NCI-H510A treated with DMSO at 0.1 percent for 48 hours (cell line): Measurements from ENCODE around the gene ENTPD1.
"Not testable (repeated sequence)": the region's sequence is repeated elsewhere in the genome, so short reads cannot be mapped to it uniquely, and the experiment has no call there.

Experiments used
- DNase-seq: peaks from one replicate; lab custom pipeline; 2025; lab: John Stamatoyannopoulos, UW

Gene ENTPD1

DNA sequence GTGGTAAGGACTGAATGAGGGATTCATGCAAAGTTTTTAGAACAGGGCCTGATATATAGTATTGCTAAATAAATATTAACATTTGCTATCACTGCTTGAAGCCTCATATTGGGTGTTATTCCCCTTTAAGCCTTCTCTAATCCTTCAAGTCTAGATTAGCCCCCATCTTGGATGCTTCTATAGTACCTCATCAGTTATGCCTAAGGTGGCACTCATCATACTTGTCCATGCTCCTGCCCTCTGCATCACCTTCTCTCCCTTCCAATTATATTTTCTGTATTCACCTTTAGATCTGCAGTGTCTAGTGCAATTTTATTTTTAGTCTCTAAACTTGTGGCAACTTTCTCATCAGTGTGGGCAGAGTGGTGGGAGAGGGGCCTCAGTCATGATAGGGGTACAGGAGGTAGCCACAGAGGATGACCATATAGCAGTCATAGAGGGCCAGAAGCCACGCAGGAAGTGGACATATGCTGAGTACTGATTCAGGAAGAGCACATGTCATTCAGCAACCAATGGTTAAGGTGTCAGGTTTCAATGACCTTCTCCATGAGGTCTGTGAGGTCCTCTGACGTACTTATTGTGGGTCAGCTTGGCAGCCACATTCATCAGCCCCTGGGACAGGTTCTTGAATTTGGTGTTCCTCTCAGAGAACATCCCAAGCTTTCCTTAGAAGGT is 2.5 kb downstream of the ENTPD1 start:
- DNase-seq = peak; percentile 18

DNA sequence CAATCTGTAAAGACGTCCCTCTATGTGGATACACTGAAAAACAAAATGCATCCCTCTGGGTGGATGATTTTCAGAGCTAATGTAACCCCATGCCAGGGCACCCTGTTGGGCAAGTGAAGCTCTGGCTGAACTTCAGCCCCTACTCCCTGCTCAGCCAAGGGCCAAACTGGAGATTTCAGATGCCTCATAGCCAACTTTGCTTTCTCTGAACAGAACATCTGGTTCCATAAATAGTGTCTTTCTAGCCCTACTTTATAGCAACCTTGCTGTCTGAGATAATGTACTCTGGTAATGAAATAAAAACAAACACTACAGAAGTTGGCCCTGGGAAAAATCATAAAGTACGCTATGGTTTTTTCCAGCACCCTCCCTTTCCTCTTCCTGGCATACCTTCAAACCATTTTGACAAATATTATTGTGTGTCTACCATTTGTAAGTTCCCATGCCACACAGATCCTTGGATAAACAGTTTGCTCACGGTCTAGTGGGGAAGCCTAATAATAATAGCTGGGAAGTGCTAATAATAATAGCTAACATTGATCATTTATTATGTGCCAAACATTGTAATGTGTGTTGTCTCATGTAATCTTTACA is 3.4 kb downstream of the ENTPD1 start:
- DNase-seq = no peak

DNA sequence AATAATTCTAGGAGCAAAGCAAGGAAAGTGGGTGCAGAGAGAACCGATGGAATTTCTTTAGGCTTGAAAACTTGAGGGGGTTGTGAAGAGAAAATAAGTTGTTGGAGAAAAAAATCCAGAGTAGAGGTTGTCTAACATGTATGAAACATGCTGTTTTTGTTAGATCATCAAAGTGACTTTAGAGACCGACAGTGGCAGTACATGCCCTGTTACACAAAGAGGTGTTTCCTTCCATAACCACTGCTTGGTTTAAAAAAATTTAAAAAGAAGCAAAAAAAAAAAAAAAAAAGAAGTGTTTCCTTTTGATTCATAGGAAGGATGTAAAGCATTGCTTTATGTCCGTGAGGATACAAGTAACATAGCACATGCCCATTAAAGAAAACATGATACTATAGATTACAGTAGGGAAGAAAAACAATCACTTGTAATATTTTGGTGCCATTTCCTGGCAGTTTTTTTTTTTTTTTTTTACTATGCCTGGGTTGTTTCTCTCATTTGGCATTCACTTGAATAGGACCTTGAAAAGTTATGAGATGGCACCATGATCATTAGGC is 6.1 kb downstream of the ENTPD1 start:
- no peak for DNase-seq

DNA sequence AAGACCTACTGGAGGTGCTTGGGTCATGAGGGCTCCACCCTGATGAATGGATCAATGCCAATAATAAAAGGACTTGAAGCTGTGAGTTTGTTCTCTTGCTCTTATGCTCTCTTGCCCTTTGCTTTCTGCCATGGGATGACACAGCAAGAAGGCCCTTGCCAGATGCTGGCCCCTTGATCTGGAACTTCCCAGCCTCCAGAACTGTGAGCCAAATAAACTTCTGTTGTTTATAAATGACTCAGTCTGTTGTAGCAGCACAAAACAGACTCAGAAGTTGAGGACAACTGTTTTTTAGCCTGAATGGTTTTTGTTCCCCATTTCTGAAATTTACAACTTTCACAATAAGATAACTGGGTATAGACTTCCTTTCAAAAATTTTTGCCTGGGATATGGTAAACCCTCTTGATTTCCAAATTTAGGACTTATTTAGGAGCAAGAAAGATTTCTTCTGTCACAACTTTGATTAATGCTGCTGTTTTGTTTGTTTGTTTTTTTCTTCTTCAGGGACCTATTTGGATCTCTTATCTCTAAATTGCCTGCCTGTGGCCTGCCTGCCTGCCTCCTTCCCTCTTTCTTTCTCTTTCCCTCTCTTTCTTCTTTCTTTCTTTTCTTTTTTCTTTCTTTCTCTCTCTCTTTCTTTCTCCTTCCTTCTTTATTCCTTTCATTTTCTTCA is 12.1 kb downstream of the ENTPD1 start:
- DNase-seq = no peak

DNA sequence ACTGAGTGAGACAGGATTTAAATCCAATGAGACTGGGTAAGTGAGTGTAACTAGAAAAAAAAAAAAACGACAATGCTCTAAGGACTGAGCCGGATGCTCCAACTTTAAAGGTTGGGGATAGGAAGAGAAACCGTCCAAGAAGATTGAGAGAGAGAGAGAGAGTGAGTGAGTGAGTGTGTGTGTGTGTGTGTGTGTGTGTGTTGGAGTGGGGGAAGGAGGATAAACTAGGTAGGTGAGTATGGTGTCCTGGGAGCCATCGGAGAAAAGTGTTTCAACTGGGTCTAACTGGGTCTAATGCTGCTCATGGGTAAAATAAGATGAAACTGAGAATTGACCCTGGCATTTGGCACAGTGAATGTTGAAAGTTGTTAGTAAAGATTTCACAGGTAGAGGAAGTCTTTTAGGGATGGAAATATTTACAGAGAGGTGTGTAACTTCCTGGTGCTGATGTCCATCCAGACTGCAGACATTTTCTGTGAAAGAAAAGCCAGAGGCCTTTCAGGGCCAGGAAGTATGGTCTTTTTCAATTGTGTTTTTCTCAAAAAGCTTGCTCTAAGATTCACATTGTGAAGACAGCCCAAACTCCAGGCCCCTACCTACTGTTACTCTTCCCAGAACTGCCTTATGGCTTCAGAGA is 14.2 kb downstream of the ENTPD1 start:
- DNase-seq = no peak

DNA sequence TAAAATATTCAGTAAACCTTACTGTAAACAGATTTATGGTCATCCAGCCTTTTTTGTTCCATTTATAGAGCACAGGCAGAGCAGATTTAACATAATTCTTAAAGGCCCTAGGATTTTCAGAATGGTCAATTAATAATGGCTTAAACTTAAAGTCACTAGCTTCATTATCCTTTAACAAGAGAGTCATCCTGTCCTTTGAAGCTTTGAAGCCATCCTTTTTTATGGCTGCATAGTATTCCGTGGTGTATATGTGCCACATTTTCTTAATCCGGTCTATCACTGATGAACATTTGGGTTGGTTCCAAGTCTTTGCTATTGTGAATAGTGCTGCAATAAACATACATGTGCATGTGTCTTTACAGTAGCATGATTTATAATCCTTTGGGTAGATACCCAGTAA is 17.5 kb downstream of the ENTPD1 start:
- not testable (repeated sequence) for DNase-seq

DNA sequence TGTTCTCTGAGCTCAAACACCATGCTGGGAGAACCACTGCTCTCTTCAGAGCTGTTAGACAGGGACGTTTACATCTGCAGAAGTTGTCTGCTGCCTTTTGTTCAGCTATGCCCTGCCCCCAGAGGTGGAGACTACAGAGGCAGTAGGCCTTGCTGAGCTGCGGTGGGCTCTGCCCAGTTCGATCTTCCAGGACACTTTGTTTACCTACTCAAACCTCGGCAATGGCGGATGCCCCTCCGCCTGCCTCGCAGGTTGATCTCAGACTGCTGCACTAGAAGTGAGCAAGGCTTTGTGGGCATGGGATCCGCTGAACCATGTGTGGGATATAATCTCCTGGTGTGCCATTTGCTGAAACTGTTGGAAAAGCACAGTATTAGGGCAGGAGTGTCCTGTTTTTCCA is 21.7 kb downstream of the ENTPD1 start:
- DNase-seq = not testable (repeated sequence)

DNA sequence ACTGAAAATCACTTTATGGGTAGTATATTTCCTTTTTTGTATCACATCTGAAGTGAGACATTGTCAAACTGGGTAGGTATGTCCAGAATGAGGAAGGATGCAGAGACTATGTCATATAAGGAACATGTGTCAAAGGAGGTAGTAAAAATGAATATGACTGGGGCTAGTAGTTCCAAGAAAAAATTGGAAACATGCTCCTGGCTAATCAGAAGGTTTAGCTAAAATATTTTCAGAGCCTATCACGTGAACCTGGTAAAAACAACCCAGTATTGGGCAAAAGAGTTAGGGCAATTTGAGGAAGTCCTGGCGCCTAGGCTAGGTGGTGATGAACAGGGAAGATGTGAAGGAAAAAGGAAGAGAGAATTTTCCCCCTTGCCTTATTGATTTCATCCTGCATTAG is 26.4 kb downstream of the ENTPD1 start:
- no peak for DNase-seq

DNA sequence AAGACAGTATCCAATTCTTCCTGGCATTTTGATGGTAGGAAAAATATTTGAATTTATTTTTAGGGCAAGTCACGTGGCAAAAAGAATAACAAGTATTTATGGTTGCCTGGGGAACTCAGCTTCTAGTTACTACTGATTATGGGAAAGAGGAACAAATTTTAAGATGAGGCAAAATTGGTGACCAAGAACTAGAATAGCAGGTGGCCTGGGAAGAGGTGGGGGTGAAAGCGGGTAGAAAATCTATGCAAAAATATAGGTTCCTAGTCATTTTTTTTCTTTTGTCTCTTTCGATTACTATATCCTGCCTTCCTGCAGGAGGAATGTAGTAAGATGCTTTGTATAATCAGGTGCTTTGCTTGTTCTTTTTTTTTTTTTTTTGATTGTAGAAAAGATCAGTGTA is 27.8 kb downstream of the ENTPD1 start:
- no peak for DNase-seq

DNA sequence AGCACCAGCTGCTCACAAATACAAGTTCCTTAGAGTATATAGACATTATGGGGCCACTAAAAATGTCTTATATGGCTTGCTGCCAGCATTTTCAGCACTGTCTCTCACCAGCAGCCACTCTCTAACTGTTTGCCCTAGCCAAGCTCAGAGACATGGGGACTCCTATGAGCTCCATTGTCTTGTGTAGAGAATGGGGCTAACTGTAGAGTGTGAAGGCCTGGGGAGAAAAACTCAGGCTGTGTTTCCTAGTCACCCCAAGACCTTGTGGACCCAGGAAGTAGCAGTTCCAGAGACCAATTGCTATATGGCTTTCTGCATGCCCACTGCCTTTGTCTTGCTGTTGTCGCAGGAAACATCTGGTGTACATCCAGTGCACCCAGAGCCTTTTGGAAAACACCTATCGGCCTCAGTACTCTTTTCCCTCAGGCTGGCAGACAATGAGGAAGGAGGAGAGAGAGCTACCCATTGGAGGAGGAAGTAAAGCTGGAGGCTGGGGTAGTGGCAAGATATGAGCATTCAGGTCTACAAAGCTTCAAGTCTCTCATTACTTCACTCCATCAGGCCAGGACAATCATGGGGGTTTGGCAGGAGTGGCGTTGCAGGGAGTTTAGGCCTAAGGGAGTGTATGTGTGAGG is 28.4 kb downstream of the ENTPD1 start:
- no peak for DNase-seq

DNA sequence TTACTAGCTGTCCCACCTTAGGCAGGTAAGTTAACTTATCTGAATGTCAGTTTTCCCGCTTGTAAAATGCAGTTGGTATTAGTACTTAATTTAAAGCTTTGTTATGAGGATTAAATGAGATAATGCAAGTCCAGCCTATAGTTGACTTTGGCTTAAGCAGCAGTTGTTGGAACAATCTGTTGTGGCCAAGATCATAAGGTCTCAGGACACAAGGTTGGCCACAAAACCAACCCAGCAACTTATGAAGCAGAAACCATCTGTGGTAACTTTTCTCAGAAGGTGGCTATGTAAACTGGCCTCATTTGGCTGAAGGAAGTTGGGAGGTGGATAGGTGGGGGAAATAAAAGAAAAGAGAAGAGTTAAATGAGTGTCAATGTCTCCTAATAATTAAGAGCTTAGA is 29.4 kb downstream of the ENTPD1 start:
- no peak for DNase-seq

DNA sequence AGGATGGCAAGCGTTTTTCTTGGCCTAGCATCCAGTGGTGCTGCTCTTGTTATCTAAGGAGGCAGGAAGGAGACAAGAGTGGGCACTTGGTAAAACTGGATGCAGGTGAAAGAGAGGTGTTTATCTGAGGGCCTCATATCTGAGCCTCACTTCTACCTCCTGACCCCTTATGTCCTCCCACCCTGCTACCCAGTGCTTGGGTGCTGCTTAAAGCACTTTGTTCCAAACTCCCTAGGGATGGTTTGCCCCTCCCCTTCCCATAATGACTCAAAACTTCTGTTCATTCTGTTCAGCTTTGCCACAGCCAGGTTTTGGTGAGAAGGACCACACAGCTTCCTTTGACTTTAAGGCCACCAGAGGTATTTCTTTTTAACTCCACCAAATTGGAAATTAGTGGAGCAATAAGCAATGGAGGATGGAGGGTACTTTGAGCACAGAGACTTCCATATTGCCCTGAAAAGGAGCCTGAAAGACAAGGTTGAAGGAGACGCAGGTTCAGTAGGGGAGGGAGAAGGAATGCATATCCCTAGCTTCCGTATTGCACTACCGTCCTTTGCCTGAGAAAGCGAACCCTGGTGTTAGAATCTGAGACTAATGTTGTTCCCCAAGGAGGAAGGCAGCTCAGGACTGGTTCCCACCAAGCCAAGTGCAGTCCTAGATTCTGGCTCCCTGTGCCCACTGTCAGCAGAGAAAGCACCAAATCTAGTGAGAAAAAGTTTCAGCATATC is 30.1 kb downstream of the ENTPD1 start:
- DNase-seq = no peak

DNA sequence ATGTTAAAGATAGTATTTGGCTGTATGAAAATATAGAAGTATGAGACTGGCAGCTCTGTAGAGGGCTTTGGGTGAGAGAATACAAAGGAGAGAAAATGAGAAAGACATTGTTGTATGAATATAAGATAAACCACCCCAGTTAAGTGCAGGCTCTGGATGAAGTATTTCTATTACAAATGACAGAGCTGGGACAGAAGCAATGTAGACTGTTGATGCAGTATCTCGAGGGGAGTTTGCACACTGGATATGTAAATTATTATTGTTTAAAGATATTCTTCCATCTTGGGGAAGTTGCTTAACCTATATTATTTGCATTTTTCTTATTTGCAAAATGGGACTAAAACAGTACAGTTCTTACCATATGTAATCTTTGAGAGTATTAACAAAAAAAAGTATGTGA is 31.5 kb downstream of the ENTPD1 start:
- no peak for DNase-seq

DNA sequence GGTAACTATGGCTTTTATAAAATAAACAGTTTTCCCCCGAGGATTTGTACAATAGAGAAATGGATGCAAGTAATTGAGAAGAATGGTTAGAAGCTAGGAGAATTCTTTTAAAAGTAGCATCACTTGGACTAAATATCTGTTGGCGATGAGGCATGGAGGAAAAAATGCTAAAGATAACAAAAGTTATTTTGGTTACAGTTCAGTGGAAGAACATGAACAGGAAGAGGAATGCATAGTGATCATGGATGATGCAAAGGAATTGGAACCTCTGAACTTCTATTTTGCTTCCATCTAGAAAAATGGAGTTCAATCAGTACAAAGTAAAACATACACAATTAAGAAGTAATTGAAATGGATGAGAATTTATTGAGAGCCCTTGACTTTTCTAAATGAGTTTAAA is 32.9 kb downstream of the ENTPD1 start:
- DNase-seq = no peak

DNA sequence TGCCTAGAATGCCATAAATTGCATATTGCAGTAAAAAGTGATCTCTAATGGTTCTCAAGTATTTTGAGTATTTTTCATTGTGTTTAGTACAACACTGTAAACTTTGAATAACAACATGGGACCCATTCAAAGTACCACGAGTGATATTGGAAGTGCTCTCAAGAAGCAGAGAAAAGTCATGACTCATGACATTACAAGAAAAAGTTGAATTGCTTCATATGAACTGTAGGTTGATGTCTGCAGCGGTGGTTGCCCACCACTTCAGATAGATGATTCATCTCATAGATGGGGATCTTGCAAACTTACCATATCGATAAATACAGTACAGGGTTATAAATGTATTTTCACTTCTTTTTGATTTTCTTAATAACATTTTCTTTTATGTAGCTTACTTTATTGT is 33.9 kb downstream of the ENTPD1 start:
- no peak for DNase-seq

DNA sequence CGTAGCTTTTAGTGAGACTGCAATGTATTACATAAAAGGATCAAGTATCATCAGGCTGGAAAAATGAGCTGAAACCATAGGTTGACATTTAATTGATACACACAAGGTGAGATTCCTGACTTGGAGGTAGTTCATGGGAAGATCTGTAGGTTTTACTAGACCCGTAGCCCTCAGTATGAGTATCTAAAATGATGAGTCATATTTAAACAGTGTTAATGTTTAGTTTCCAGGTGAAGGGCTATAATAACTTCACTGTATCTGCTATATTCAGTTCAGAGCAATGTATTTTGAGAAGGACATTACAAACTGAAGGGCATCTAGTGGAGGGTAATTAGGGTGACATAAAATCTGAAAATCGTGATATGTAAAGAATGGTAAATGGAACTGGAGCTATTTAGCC is 35.0 kb downstream of the ENTPD1 start:
- no peak for DNase-seq

DNA sequence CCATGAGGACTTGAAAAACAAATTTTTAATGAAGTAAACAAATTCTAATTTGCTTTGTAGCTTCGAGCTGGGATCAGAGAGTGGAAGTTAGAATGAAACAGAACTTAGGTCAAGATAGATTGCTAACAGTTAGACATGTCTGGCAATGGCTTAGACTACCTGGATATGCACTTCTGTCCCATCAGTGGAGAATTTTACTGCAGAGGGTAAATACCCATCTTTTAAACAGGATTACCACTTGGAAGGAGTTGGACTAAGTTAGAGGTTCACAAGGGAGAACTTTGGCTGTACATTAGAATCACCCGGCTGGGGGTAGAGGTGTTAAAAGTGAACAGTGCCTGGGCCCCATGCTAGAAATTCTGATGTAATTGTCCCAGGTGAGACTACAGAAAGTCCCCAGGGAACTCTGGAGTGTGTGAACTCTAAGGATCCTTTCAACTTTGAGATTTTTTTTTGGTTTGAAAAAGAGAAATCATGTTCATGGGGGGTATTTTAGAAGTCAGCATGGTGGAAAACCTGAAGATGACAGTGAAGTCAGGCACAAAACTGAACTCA is 35.5 kb downstream of the ENTPD1 start:
- DNase-seq = no peak

DNA sequence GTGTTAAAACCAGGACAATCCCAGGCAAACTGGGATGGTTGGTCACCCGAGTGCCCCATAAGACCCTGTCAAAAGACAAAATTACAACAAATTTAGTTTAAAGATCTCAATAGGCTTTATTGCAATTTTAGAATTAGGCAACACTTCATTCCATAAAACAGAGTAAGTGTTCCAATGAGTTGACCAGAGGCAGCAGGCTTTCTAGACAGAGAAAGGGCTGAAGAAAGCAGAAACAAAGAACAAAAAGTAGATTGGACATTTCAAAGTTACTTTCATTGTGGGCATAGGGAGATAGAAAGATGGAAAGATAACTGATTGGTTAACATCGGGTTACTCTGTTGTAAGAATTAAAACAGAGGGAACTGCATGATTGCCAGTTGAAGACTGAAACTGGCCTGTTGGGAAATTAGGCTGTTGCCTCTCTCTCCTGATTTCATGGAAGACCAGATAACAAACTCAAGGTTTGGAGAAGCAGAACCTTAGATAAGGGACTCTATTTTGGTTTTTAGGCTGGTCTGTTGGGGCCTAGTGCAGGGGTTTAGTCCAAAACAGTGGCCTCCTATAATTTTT is 36.3 kb downstream of the ENTPD1 start:
- no peak for DNase-seq

DNA sequence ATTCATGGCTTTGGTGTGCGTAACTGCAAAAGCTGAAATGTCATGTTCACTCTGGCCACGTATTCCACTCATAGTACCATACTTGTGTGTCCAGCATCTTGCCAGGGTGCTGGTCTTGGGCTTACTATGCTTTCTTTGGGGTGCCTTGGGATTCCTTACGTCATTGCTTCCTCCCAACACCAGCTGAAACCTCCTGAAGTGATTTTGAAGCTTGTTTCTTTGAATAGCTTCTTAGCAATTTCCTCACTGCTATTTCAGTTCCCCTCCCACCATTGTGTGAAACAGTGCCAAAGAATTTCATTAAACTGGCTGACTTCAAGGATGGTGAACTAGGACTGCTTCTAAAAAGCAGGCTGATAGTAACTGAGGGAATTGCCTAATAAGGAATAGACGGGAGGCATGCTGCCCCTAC is 36.9 kb downstream of the ENTPD1 start:
- DNase-seq = no peak

DNA sequence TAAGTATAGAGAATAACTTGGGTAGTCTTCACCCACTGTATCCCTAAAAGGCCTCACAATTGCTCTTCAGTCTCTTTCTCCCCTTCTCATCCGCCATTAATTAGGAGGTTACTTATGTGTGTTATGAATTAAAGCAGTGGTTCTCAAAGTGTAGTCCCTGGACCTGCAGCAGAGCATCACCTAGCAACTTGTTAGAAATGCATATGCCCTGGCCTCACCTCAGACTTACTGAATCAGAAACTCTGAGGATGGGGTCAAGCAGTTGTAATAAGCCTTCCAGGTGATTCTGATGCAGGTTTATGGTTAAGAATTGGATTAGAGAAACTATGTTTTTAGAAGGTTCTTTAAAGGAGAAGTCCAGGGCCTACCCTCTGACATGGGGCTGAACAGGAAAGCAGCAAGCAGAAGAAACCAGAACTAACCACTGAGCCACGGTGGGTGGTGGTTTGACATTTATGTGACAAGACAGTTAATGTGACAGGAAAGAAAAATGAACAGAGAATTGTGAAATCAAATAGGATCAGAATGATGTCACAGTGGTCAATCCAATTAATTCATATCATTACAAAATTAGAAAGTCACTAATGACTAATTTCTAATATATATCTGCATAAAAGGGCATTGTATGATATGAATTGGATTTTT is 37.6 kb downstream of the ENTPD1 start:
- no peak for DNase-seq
